ENCODE results near the gene CLMN.
A peak's percentile ranks its signal among the peaks of the same experiment; 100 is the strongest.
"Not testable (repeated sequence)": the region's sequence is repeated elsewhere in the genome, so short reads cannot be mapped to it uniquely, and the experiment has no call there.

The CLMN gene

GRCh38 chr14:95211721-95212504 is 107.8 kb downstream of the CLMN start:
- DNase-seq: no peak

- DNase-seq: no peak
Measured at GRCh38 chr14:95210699-95211098, 109.0 kb downstream of the CLMN start.

- DNase-seq: no peak
Measured at GRCh38 chr14:95208598-95208997, 111.1 kb downstream of the CLMN start.

- no peak for DNase-seq
Measured at GRCh38 chr14:95207475-95208233, 112.1 kb downstream of the CLMN start.

- DNase-seq: no peak
Measured at GRCh38 chr14:95206534-95206933, 113.2 kb downstream of the CLMN start.

GRCh38 chr14:95204705-95205104 is 115.0 kb downstream of the CLMN start:
- no peak for DNase-seq

GRCh38 chr14:95201745-95202144 is 118.0 kb downstream of the CLMN start:
- DNase-seq: not testable (repeated sequence)

GRCh38 chr14:95200404-95200803 is 119.3 kb downstream of the CLMN start:
- DNase-seq: no peak

GRCh38 chr14:95199298-95199983 is 120.3 kb downstream of the CLMN start:
- no peak for DNase-seq

- no peak for DNase-seq
Measured at GRCh38 chr14:95198320-95198719, 121.4 kb downstream of the CLMN start.

GRCh38 chr14:95197551-95197950 is 122.2 kb downstream of the CLMN start:
- no peak for DNase-seq

GRCh38 chr14:95196826-95197545 is 122.7 kb downstream of the CLMN start:
- no peak for DNase-seq

GRCh38 chr14:95196268-95196667 is 123.4 kb downstream of the CLMN start:
- peak in 1 of 2 donors; percentile 54 for DNase-seq

GRCh38 chr14:95195031-95195430 is 124.7 kb downstream of the CLMN start:
- no peak for DNase-seq

GRCh38 chr14:95193081-95193480 is 126.6 kb downstream of the CLMN start:
- no peak for DNase-seq

GRCh38 chr14:95192311-95192710 is 127.4 kb downstream of the CLMN start:
- no peak for DNase-seq

- peak in 1 of 2 donors; percentile 24 for DNase-seq
Measured at GRCh38 chr14:95191445-95192199, 128.1 kb downstream of the CLMN start.

GRCh38 chr14:95190857-95191256 is 128.9 kb downstream of the CLMN start:
- DNase-seq: no peak

- no peak for DNase-seq
Measured at GRCh38 chr14:95190346-95190840, 129.3 kb downstream of the CLMN start.

- DNase-seq: no peak
Measured at GRCh38 chr14:95189367-95190132, 130.2 kb downstream of the CLMN start.

GRCh38 chr14:95188380-95188779 is 131.3 kb downstream of the CLMN start:
- DNase-seq: no peak

Measured in bone marrow (tissue), 2 donors.